ENCODE results near the gene NFIC.

NFIC gene

GRCh38 chr19:3481241-3482090 is 115.1 kb downstream of the NFIC start:
- no peak for FAIRE-seq
- DNase-seq (ENCODE audit: low spot score): no peak

GRCh38 chr19:3482507-3483225 is 116.3 kb downstream of the NFIC start:
- FAIRE-seq (no peak), DNase-seq (ENCODE audit: low spot score) (no peak)

- FAIRE-seq (no peak), DNase-seq (ENCODE audit: low spot score) (no peak)
Measured at GRCh38 chr19:3483226-3483628, 116.8 kb downstream of the NFIC start, which contains the start of gene SMIM44. TSS of gene SMIM44 (minus strand) at chr19:3483441. CDS start at chr19:3483403, 38 bp downstream.

- DNase-seq (ENCODE audit: low spot score): no peak
- FAIRE-seq: no peak
Measured at GRCh38 chr19:3491396-3492119, 125.2 kb downstream of the NFIC start.

GRCh38 chr19:3492131-3492839 is 125.9 kb downstream of the NFIC start:
- FAIRE-seq (no peak), DNase-seq (ENCODE audit: low spot score) (no peak)

- DNase-seq (ENCODE audit: low spot score): no peak
- no peak for FAIRE-seq
Measured at GRCh38 chr19:3492919-3493318, 126.5 kb downstream of the NFIC start.

- DNase-seq (ENCODE audit: low spot score): no peak
- FAIRE-seq: no peak
Measured at GRCh38 chr19:3493651-3494050, 127.3 kb downstream of the NFIC start.

GRCh38 chr19:3494051-3494450 is 127.7 kb downstream of the NFIC start:
- DNase-seq (ENCODE audit: low spot score): no peak
- FAIRE-seq: no peak

GRCh38 chr19:3494559-3494958 is 128.2 kb downstream of the NFIC start:
- DNase-seq (ENCODE audit: low spot score): no peak
- no peak for FAIRE-seq

- no peak for DNase-seq (ENCODE audit: low spot score)
- no peak for FAIRE-seq
Measured at GRCh38 chr19:3496392-3497273, 130.2 kb downstream of the NFIC start.

- FAIRE-seq: no peak
Measured at GRCh38 chr19:3497757-3498520, 131.6 kb downstream of the NFIC start.

GRCh38 chr19:3499738-3500428 is 133.5 kb downstream of the NFIC start:
- FAIRE-seq (no peak), DNase-seq (ENCODE audit: low spot score) (no peak)

More at GRCh38 chr19:3497757-3498520, 131.6 kb downstream of the NFIC start:
- DNase-seq (ENCODE audit: low spot score): no peak

- peak; percentile 84 for FAIRE-seq
- DNase-seq (ENCODE audit: low spot score): peak; percentile 94
Measured at GRCh38 chr19:3500429-3501101, 134.2 kb downstream of the NFIC start, which contains the start of gene DOHH. TSS of gene DOHH (minus strand) at chr19:3500674. CDS start at chr19:3496814, 3,860 bp downstream.

- no peak for DNase-seq (ENCODE audit: low spot score)
- no peak for FAIRE-seq
Measured at GRCh38 chr19:3501780-3502179, 135.4 kb downstream of the NFIC start.

GRCh38 chr19:3503036-3503572 is 136.7 kb downstream of the NFIC start:
- DNase-seq (ENCODE audit: low spot score): no peak
- no peak for FAIRE-seq

- no peak for FAIRE-seq
Measured at GRCh38 chr19:3504735-3505134, 138.4 kb downstream of the NFIC start.

GRCh38 chr19:3505598-3506383 is 139.4 kb downstream of the NFIC start, which contains the start of gene FZR1:
TSS of gene FZR1 (plus strand) at chr19:3506311. CDS start at chr19:3522990, 16,679 bp downstream.
- FAIRE-seq: peak; percentile 40
- DNase-seq (ENCODE audit: low spot score): peak; percentile 97

More at GRCh38 chr19:3504735-3505134, 138.4 kb downstream of the NFIC start:
- DNase-seq (ENCODE audit: low spot score): no peak

Measured in RCC 7860 (cell line).